Neural progenitor cell (in vitro differentiated cells): ENCODE measurements around the gene PMM1. TPM values are rescaled to one million over a fixed set of nuclear protein-coding genes. Genes with fewer than 3 reads are reported as not detected.
"Not testable (repeated sequence)": the region's sequence is repeated elsewhere in the genome, so short reads cannot be mapped to it uniquely, and the experiment has no call there.

Experiments
- DNase-seq: peaks from one replicate; pipeline ENCODE4 v3.0.0-alpha.2; 2016; ENCODE audit warnings: low spot score
- H2AFZ ChIP-seq: fragments of 200-600 bp; sonication (generic); replicated peaks from 2 replicates; pipeline ENCODE4 v1.6.1; 2016; ENCODE audit warnings: antibody characterized with exemption
- H3F3A ChIP-seq: fragments of 200-600 bp; sonication (generic); 2 replicates; pipeline ENCODE4 v1.6.1; 2016; ENCODE audit warnings: antibody characterized with exemption, low read depth
- H3K27ac ChIP-seq: fragments of 200-600 bp; sonication (generic); 2 replicates; pipeline ENCODE4 v1.5.1; 2016; ENCODE audit warnings: mild to moderate bottlenecking
- H3K27me3 ChIP-seq: fragments of 200-600 bp; sonication (generic); 2 replicates; pipeline ENCODE4 v1.6.1; 2016; ENCODE audit warnings: mild to moderate bottlenecking, moderate library complexity
- H3K36me3 ChIP-seq: fragments of 200-600 bp; sonication (generic); 2 replicates; pipeline ENCODE4 v1.5.1; 2016
- H3K4me1 ChIP-seq: fragments of 200-600 bp; sonication (generic); 2 replicates; pipeline ENCODE4 v1.6.1; 2016; ENCODE audit warnings: mixed run types
- H3K4me2 ChIP-seq: fragments of 200-600 bp; sonication (generic); 2 replicates; pipeline ENCODE4 v1.6.1; 2016
- H3K4me3 ChIP-seq: fragments of 200-600 bp; sonication (generic); 2 replicates; pipeline ENCODE4 v1.5.1; 2016
- H3K79me2 ChIP-seq: fragments of 200-600 bp; sonication (generic); 2 replicates; pipeline ENCODE4 v1.6.1; 2016; ENCODE audit warnings: low read depth
- H3K9ac ChIP-seq: fragments of 200-600 bp; sonication (generic); 2 replicates; pipeline ENCODE4 v1.6.1; 2016
- H3K9me3 ChIP-seq: fragments of 200-600 bp; sonication (generic); 2 replicates; pipeline ENCODE4 v1.5.1; 2016; ENCODE audit warnings: low read depth
- H4K20me1 ChIP-seq: fragments of 200-600 bp; sonication (generic); 2 replicates; pipeline ENCODE4 v1.6.1; 2016; ENCODE audit warnings: low read depth
- H3K27ac Mint-ChIP-seq: 3 replicates; pipeline ENCODE4 v1.8.0; 2021; ENCODE audit warnings: mixed read lengths
- H3K27me3 Mint-ChIP-seq: 2 replicates; pipeline ENCODE4 v1.8.0; 2022; ENCODE audit warnings: low read depth, mild to moderate bottlenecking, inconsistent platforms, moderate library complexity, mixed read lengths; ENCODE audit not compliant: insufficient read depth
- H3K36me3 Mint-ChIP-seq: 3 replicates; pipeline ENCODE4 v1.8.0; 2021; ENCODE audit warnings: mixed read lengths
- H3K4me1 Mint-ChIP-seq: 3 replicates; pipeline ENCODE4 v1.8.0; 2021; ENCODE audit warnings: mixed read lengths
- H3K4me3 Mint-ChIP-seq: 3 replicates; pipeline ENCODE4 v1.8.0; 2021; ENCODE audit warnings: mild to moderate bottlenecking, moderate library complexity, mixed read lengths
- H3K9me3 Mint-ChIP-seq: 3 replicates; pipeline ENCODE4 v1.8.0; 2020; ENCODE audit warnings: mixed read lengths
- CTCF ChIP-seq: fragments of 200-600 bp; sonication (generic); IDR thresholded peaks from 2 replicates; pipeline ENCODE4 v1.5.1; 2017; ENCODE audit warnings: antibody characterized with exemption, mild to moderate bottlenecking
- EZH2 ChIP-seq: fragments of 200-600 bp; sonication (generic); IDR thresholded peaks from 2 replicates; pipeline ENCODE4 v1.6.1; 2017; ENCODE audit warnings: antibody characterized with exemption, mild to moderate bottlenecking, moderate library complexity
- EZH2phosphoT487 ChIP-seq: fragments of 200-600 bp; sonication (generic); IDR thresholded peaks from 2 replicates; pipeline ENCODE4 v1.6.1; 2017; ENCODE audit warnings: antibody characterized with exemption
- total RNA-seq: library from RNA; depleted of rRNA; stranded (reverse); fragments of >200 nt; gene quantifications from 2 replicates; pipeline ENCODE4 v1.2.3, GENCODE V29; 2015; ENCODE audit warnings: low replicate concordance

The PMM1 gene
- total RNA-seq, 1 donor from 2014 or later: 9.3 TPM

DNA sequence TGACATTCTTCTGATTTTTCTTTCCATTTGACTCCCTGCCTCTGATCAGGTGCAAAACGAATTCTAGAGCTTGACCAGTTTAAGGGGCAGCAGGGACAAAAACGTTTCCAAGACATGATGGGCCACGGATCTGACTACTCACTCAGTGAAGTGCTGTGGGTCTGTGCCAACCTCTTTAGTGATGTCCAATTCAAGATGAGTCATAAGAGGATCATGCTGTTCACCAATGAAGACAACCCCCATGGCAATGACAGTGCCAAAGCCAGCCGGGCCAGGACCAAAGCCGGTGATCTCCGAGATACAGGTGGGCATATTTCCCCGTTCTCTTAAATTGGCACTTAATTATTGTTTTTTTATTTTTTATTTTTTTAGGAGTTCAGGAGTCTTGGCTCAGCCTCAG, 46.8 kb upstream of the PMM1 start:
- H3K9me3 Mint-ChIP-seq: no peaks in the 10 kb centered on the region
- Histone ChIP-seq H3K9me3 (no peaks in the 10 kb centered on the region), H3F3A (no peaks in the 10 kb centered on the region), H3K4me2 (no peak overlapping the region), H4K20me1 (peaks cover 16% of the 10 kb centered on the region), H3K4me1 (no peaks in the 10 kb centered on the region), H3K27ac (no peak overlapping the region), H3K79me2 (peaks cover 65% of the 10 kb centered on the region), H3K9ac (no peak overlapping the region), H3K36me3 (peaks cover 27% of the 10 kb centered on the region), H2AFZ (no peak overlapping the region), H3K4me3 (no peak overlapping the region), H3K27me3 (no peaks in the 10 kb centered on the region)
- TF ChIP-seq CTCF (no peak), EZH2phosphoT487 (no peak), EZH2 (no peak)
- H3K4me3 Mint-ChIP-seq: no peak overlapping the region
- peaks cover 43% of the 10 kb centered on the region for H3K36me3 Mint-ChIP-seq
- no peak overlapping the region for H3K27ac Mint-ChIP-seq
- peaks cover 3% of the 10 kb centered on the region for H3K27me3 Mint-ChIP-seq
- DNase-seq: no peak
- H3K4me1 Mint-ChIP-seq: no peaks in the 10 kb centered on the region

- H3K27ac Mint-ChIP-seq: not testable (repeated sequence)
- peaks cover 42% of the 10 kb centered on the region for H3K36me3 Mint-ChIP-seq
These were observed 45.0 kb upstream of the PMM1 start for GRCh38 chr22:41634610-41635009.

DNA sequence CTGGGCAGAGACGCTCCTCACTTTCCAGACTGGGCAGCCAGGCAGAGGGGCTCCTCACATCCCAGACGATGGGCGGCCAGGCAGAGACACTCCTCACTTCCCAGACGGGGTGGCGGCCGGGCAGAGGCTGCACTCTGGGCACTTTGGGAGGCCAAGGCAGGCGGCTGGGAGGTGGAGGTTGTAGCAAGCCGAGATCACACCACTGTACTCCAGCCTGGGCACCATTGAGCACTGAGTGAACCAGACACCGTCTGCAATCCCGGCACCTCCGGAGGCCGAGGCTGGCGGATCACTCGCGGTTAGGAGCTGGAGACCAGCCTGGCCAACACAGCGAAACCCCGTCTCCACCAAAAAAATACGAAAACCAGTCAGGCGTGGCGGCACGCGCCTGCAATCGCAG, 42.0 kb upstream of the PMM1 start:
- H3K27me3 ChIP-seq, H3K4me1 Mint-ChIP-seq, H3K4me2 ChIP-seq, DNase-seq, H3K4me3 Mint-ChIP-seq, H2AFZ ChIP-seq, H3K9me3 Mint-ChIP-seq, H3K4me1 ChIP-seq, H3K27ac ChIP-seq, H3K9me3 ChIP-seq, H3K9ac ChIP-seq, H3K27me3 Mint-ChIP-seq, H3K4me3 ChIP-seq, H3F3A ChIP-seq, H3K27ac Mint-ChIP-seq: not testable (repeated sequence)
- H3K36me3 ChIP-seq: peaks cover 33% of the 10 kb centered on the region
- peaks cover 57% of the 10 kb centered on the region for H3K36me3 Mint-ChIP-seq
- H4K20me1 ChIP-seq: peaks cover 24% of the 10 kb centered on the region
- H3K79me2 ChIP-seq: peaks cover 79% of the 10 kb centered on the region

More at GRCh38 chr22:41634610-41635009, 45.0 kb upstream of the PMM1 start:
- H3K4me2 ChIP-seq, H3K9me3 ChIP-seq, H3K9ac ChIP-seq, H3K4me1 Mint-ChIP-seq, H3K27ac ChIP-seq, H3K9me3 Mint-ChIP-seq, H3K27me3 Mint-ChIP-seq, H3K27me3 ChIP-seq, H2AFZ ChIP-seq, H3F3A ChIP-seq, H3K4me3 Mint-ChIP-seq, H3K4me3 ChIP-seq, DNase-seq, H3K4me1 ChIP-seq: not testable (repeated sequence)
- peaks cover 19% of the 10 kb centered on the region for H3K36me3 ChIP-seq
- peaks cover 61% of the 10 kb centered on the region for H3K79me2 ChIP-seq
- H4K20me1 ChIP-seq: peaks cover 15% of the 10 kb centered on the region

DNA sequence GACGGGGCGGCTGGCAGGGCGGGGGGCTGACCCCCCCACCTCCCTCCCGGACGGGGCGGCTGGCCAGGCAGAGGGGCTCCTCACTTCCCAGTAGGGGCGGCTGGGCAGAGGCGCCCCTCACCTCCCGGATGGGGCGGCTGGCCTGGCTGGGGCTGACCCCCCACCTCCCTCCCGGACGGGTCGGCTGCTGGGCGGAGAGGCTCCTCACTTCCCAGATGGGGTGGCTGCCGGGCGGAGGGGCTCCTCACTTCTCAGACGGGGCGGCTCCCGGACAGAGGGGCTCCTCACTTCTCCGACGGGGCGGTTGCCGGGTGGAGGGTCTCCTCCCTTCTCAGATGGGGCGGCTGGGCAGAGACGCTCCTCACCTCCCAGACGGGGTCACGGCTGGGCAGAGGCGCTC, 41.5 kb upstream of the PMM1 start:
- H3K9ac ChIP-seq, H3K27me3 Mint-ChIP-seq, H3K4me1 ChIP-seq, DNase-seq, H3F3A ChIP-seq, H3K27me3 ChIP-seq, H3K4me3 ChIP-seq, H3K9me3 Mint-ChIP-seq, H3K9me3 ChIP-seq, H3K27ac ChIP-seq, H3K4me1 Mint-ChIP-seq, H2AFZ ChIP-seq, H3K27ac Mint-ChIP-seq, H3K4me3 Mint-ChIP-seq, H3K4me2 ChIP-seq: not testable (repeated sequence)
- peaks cover 28% of the 10 kb centered on the region for H3K36me3 ChIP-seq
- H4K20me1 ChIP-seq: peaks cover 24% of the 10 kb centered on the region
- H3K79me2 ChIP-seq: peaks cover 79% of the 10 kb centered on the region
- peaks cover 53% of the 10 kb centered on the region for H3K36me3 Mint-ChIP-seq

DNA sequence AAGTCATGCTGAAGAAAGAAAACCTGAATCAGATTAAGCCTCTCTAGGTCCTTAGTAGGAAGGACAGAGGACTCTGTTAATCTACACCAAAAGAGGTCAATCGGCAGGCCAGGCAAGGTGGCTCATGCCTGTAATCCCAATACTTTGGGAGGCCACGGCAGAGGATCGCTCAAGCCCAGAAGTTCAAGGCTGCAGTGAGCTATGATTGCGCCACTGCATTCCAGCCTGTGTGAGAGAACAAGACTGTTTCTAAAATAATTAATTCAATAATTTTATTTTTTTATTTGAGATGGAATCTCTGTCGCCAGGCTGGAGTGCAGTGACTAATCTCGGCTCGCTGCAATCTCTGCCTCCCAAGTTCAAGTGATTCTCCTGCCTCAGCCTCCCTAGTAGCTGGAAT, 35.9 kb upstream of the PMM1 start:
- H3K9me3 ChIP-seq: no peaks in the 10 kb centered on the region
- no peak overlapping the region for H2AFZ ChIP-seq
- peaks cover 7% of the 10 kb centered on the region for H3K4me1 ChIP-seq
- peaks cover 88% of the 10 kb centered on the region for H3K79me2 ChIP-seq
- H3F3A ChIP-seq: peaks cover 26% of the 10 kb centered on the region
- H3K4me3 ChIP-seq: no peak overlapping the region
- peaks cover 2% of the 10 kb centered on the region for H3K9me3 Mint-ChIP-seq
- H3K27ac Mint-ChIP-seq: no peak overlapping the region
- peaks cover 49% of the 10 kb centered on the region for H3K36me3 Mint-ChIP-seq
- peaks cover 29% of the 10 kb centered on the region for H4K20me1 ChIP-seq
- H3K4me3 Mint-ChIP-seq: no peak overlapping the region
- no peak overlapping the region for H3K9ac ChIP-seq
- H3K36me3 ChIP-seq: peaks cover 41% of the 10 kb centered on the region
- no peak overlapping the region for H3K27ac ChIP-seq
- peaks cover 14% of the 10 kb centered on the region for H3K4me1 Mint-ChIP-seq
- peaks cover 8% of the 10 kb centered on the region for H3K27me3 Mint-ChIP-seq
- no peak for DNase-seq
- TF ChIP-seq EZH2: no peak
- no peak for TF ChIP-seq CTCF
- no peak for TF ChIP-seq EZH2phosphoT487
- H3K4me2 ChIP-seq: no peak overlapping the region
- no peaks in the 10 kb centered on the region for H3K27me3 ChIP-seq
